ENCODE results near the gene ZNF518A. TPM values are rescaled to one million over a fixed set of nuclear protein-coding genes. Genes with fewer than 3 reads are reported as not detected.

Gene ZNF518A
- total and polyA plus RNA-seq, 9 of the 15 experiments (the other 6 are each of a cell fraction or from before 2014, with no cell fraction given) = 6.3 to 30.0 (median 17.4) TPM

GRCh38 chr10:96107623-96108038 lies 22.5 kb upstream of the ZNF518A start (continued):
- no peak for TF ChIP-seq MGA (IDR thresholded peaks at IDR 0.05)
- no peak for TF ChIP-seq RB1 (IDR thresholded peaks at IDR 0.05; ENCODE audit: low read depth)
- TF ChIP-seq MBD2 (IDR thresholded peaks at IDR 0.05; ENCODE audit: borderline replicate concordance, low read depth) = no peak
- 0 out of 2 replicates have a peak, but pooled peaks have one; percentile 46 for TF ChIP-seq TAF7 (tag; IDR thresholded peaks at IDR 0.05)
- TF ChIP-seq MAZ (CRISPR knock-in tag; conservative IDR thresholded peaks at IDR 0.05 in 1 of 2, IDR thresholded peaks at IDR 0.05 in 1 of 2) = no peak
- 0 out of 2 replicates have a peak, but pooled peaks have one; percentile 61 for TF ChIP-seq ZNF766 (CRISPR knock-in tag; conservative IDR thresholded peaks at IDR 0.05)
- no peak for TF ChIP-seq ZHX1 (conservative IDR thresholded peaks at IDR 0.05; ENCODE audit: low read length)
- TF ChIP-seq LEF1 (IDR thresholded peaks at IDR 0.05) = no peak
- TF ChIP-seq USF1 (CRISPR knock-in tag; IDR thresholded peaks at IDR 0.05) = no peak
- no peak for TF ChIP-seq ELF2 (CRISPR knock-in tag; IDR thresholded peaks at IDR 0.05)
- TF ChIP-seq CSDE1 (IDR thresholded peaks at IDR 0.05) = no peak
- TF ChIP-seq DMBX1 (CRISPR knock-in tag; IDR thresholded peaks at IDR 0.05; ENCODE audit: borderline replicate concordance) = peak; percentile 70; the same call in 1 of the 2 replicates
- peak; percentile 67 for TF ChIP-seq SMAD4 (CRISPR knock-in tag; conservative IDR thresholded peaks at IDR 0.05)
- TF ChIP-seq NONO (IDR thresholded peaks at IDR 0.05; ENCODE audit: low read depth in 2 of 2, low read length in 1 of 2) = no peak
